HEK293T (cell line): Measurements from ENCODE around the gene PLXND1.
"Not testable (repeated sequence)": the region's sequence is repeated elsewhere in the genome, so short reads cannot be mapped to it uniquely, and the experiment has no call there.

Experiments used
- CTCF ChIA-PET: fragments of 350-600 bp; formaldehyde crosslinking; extraction: SDS; loops from one replicate; lab custom pipeline; 2021; ENCODE audit warnings: antibody characterized with exemption, inconsistent platforms; lab: Yijun Ruan, JAX
- POLR2A ChIA-PET: fragments of 350-600 bp; formaldehyde crosslinking; extraction: SDS; loops from one replicate; lab custom pipeline; 2020; ENCODE audit warnings: antibody characterized with exemption, inconsistent platforms; lab: Yijun Ruan, JAX
- DNase-seq: peaks from one replicate; pipeline ENCODE4 v3.0.0; 2012; ENCODE audit warnings: mixed read lengths; ENCODE audit errors: extremely low spot score
- ARNT ChIP-seq: fragments of 450-650 bp; IDR thresholded peaks from 2 replicates; pipeline ENCODE4 v1.6.1; 2017; ENCODE audit warnings: mild to moderate bottlenecking
- BHLHE40 ChIP-seq: fragments of 450-650 bp; IDR thresholded peaks from 2 replicates; pipeline ENCODE4 v1.6.1; 2016; ENCODE audit warnings: mild to moderate bottlenecking, moderate library complexity, borderline replicate concordance
- CTBP1 ChIP-seq: fragments of 450-650 bp; IDR thresholded peaks from 2 replicates; pipeline ENCODE4 v1.6.1; 2016; ENCODE audit warnings: borderline replicate concordance
- ELF4 ChIP-seq: fragments of 450-650 bp; IDR thresholded peaks from 2 replicates; pipeline ENCODE4 v1.6.1; 2017; ENCODE audit warnings: antibody characterized with exemption
- FOXA1 ChIP-seq: fragments of 450-650 bp; IDR thresholded peaks from 2 replicates; pipeline ENCODE4 v1.6.1; 2016; ENCODE audit warnings: mild to moderate bottlenecking
- FOXK2 ChIP-seq: fragments of 450-650 bp; IDR thresholded peaks from 2 replicates; pipeline ENCODE4 v1.6.1; 2016; ENCODE audit warnings: mild to moderate bottlenecking
- FOXM1 ChIP-seq: fragments of 450-650 bp; IDR thresholded peaks from 2 replicates; pipeline ENCODE4 v1.6.1; 2017; ENCODE audit warnings: mild to moderate bottlenecking, borderline replicate concordance
- HDGF ChIP-seq: fragments of 450-650 bp; IDR thresholded peaks from 2 replicates; pipeline ENCODE4 v1.6.1; 2017; ENCODE audit warnings: antibody characterized with exemption, borderline replicate concordance
- L3MBTL2 ChIP-seq: fragments of 450-650 bp; conservative IDR thresholded peaks from 2 replicates; pipeline ENCODE4 v1.6.1; 2016; ENCODE audit warnings: mild to moderate bottlenecking
- LEF1 ChIP-seq: fragments of 450-650 bp; IDR thresholded peaks from 2 replicates; pipeline ENCODE4 v1.6.1; 2017; ENCODE audit warnings: mild to moderate bottlenecking, borderline replicate concordance
- NFRKB ChIP-seq: fragments of 450-650 bp; IDR thresholded peaks from 2 replicates; pipeline ENCODE4 v1.6.1; 2016; ENCODE audit warnings: mild to moderate bottlenecking, moderate library complexity
- PKNOX1 ChIP-seq: fragments of 450-650 bp; IDR thresholded peaks from 2 replicates; pipeline ENCODE4 v1.6.1; 2016
- SP1 ChIP-seq: fragments of 450-650 bp; IDR thresholded peaks from 2 replicates; pipeline ENCODE4 v1.6.1; 2017
- SUZ12 ChIP-seq: fragments of 450-650 bp; IDR thresholded peaks from 2 replicates; pipeline ENCODE4 v1.6.1; 2016; ENCODE audit warnings: mild to moderate bottlenecking
- TARDBP ChIP-seq: fragments of 450-650 bp; IDR thresholded peaks from 2 replicates; pipeline ENCODE4 v1.6.1; 2016
- ZNF384 ChIP-seq: fragments of 450-650 bp; IDR thresholded peaks from 2 replicates; pipeline ENCODE4 v1.6.1; 2016

The PLXND1 gene

GRCh38 chr3:129648391-129648790, 41.9 kb upstream of the PLXND1 start:
- CTCF ChIA-PET = no interaction called here
- TF ChIP-seq LEF1 (no peak), L3MBTL2 (no peak), FOXM1 (no peak), NFRKB (no peak), FOXA1 (no peak), SP1 (no peak)
- POLR2A ChIA-PET = interaction anchor here (0.7 kb wide), 1 partner anchor 156 kb away, joined by 3 read pairs; no protein-coding TSS in a partner anchor
- no peak for DNase-seq

DNA sequence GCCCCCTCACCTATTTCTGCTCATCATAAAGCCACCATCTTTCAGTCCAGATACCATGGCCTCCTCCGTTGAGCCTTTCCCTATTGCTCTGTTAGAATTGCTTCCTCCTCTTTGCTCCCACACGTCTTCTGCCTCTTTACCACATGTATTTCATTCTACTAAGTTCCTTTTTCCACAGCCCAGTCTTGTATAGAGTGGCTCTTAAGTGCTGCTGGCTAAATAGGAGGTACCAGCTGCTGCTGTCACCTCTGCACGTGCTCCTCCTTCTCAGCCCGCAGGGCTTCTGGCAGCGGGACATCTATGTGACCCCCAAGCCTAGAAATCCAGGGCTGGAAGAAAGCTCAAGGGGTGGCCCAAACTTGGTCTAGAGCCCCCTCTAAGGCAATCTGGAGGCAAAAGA, 38.8 kb upstream of the PLXND1 start:
- ChIA-PET CTCF (no interaction called here), POLR2A (no interaction called here)
- no peak for DNase-seq
- TF ChIP-seq HDGF (no peak), SP1 (no peak), FOXM1 (no peak), FOXA1 (no peak), ARNT (no peak), NFRKB (no peak), L3MBTL2 (no peak), PKNOX1 (no peak), ELF4 (no peak), LEF1 (no peak), ZNF384 (no peak), BHLHE40 (no peak), SUZ12 (no peak), FOXK2 (no peak), CTBP1 (no peak), TARDBP (no peak)

DNA sequence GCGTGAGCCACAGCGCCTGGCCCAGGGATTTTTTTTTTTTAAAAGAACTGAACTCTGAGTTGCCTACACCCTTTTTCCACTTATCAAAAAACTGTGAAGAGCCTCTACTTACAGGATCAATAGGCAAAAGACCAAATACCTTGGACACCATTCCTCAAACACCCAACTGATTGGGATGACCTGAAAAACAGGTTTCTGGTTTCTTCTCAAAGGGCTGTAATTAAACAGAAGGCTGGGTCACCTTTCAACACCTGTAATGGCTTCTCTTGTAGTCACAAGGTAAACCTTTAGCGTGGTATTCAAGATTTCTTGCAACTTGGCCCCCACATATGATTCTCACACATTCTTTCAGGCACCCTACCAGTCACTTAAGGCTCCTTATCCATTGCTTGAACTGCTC, 38.4 kb upstream of the PLXND1 start:
- DNase-seq = no peak
- no peak for TF ChIP-seq SUZ12
- TF ChIP-seq ZNF384 = no peak
- TF ChIP-seq L3MBTL2 = no peak
- TF ChIP-seq FOXM1 = no peak
- no peak for TF ChIP-seq SP1
- no peak for TF ChIP-seq TARDBP
- TF ChIP-seq ARNT = no peak
- no peak for TF ChIP-seq FOXK2
- TF ChIP-seq NFRKB = no peak
- TF ChIP-seq LEF1 = no peak
- no peak for TF ChIP-seq PKNOX1
- no peak for TF ChIP-seq ELF4
- no peak for TF ChIP-seq FOXA1
- TF ChIP-seq CTBP1 = no peak
- TF ChIP-seq BHLHE40 = no peak
- no peak for TF ChIP-seq HDGF
- CTCF ChIA-PET = no interaction called here
- POLR2A ChIA-PET = no interaction called here

DNA sequence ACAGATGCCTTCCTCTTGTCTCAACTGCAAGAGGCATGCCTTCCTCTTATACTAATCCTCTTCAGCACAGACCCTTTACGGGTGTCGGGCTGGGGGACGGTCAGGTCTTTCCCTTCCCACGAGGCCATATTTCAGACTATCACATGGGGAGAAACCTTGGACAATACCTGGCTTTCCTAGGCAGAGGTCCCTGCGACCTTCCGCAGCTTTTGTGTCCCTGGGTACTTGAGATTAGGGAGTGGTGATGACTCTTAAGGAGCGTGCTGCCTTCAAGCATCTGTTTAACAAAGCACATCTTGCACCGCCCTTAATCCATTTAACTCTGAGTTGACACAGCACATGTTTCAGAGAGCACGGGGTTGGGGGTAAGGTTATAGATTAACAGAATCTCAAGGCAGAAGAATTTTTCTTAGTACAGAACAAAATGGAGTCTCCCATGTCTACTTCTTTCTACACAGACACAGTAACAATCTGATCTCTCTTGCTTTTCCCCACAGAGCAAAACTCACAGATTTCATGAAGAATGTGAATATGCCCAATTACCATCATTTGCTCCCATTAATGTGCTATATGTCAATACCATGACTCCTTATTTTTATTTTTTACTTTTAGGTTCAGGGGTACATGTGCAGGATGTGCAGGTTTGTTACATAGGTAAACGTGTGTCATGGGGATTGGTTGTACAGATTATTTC, 35.2 kb upstream of the PLXND1 start:
- POLR2A ChIA-PET, CTCF ChIA-PET, DNase-seq: not testable (repeated sequence)

DNA sequence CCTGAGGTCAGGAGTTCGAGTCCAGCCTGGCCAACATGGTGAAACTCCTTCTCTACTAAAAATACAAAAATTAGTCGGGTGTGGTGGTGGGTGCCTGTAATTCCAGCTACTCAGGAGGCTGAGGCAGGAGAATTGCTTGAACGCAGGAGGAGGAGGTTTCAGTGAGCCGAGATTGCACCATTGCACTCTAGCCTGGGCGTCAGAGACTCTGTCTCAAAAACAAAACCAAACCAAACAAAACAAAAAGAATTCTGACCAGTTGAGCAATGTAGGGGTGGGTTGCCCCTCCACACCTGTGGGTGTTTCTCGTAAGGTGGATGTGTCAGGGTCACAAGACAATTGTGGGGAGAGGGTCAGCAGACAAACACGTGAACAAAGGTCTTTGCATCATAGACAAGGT, 34.5 kb upstream of the PLXND1 start:
- DNase-seq, POLR2A ChIA-PET: not testable (repeated sequence)
- CTCF ChIA-PET = interaction anchor here (0.8 kb wide), 1 partner anchor 16 kb away, joined by 4 read pairs; no protein-coding TSS in a partner anchor

DNA sequence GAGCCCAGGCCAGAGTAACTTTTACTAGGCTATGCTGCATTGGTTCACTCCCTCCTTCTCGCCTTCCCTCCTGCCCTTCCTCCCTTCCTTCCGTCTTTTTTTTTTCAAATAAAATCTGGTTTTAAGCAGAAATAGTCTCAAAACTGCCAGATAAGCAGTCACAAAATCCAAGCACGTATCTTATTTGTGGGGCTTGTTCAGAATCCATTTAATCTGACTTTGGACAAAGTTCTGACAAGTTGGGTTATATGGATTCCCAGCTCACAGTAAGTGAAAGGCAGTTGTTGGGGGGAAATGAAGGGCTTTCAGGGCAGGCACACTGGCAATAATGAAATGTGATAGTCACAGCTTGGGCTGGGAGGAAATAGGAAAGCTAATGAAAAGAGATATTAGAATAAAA, 32.0 kb upstream of the PLXND1 start:
- no peak for TF ChIP-seq BHLHE40
- TF ChIP-seq FOXK2 = no peak
- TF ChIP-seq SP1 = no peak
- TF ChIP-seq ARNT = no peak
- no peak for TF ChIP-seq ELF4
- no peak for TF ChIP-seq CTBP1
- no peak for TF ChIP-seq FOXA1
- no peak for TF ChIP-seq FOXM1
- no peak for TF ChIP-seq LEF1
- no peak for TF ChIP-seq NFRKB
- TF ChIP-seq PKNOX1 = no peak
- no peak for TF ChIP-seq L3MBTL2
- TF ChIP-seq TARDBP = no peak
- TF ChIP-seq ZNF384 = no peak
- no peak for TF ChIP-seq HDGF
- no peak for TF ChIP-seq SUZ12
- ChIA-PET CTCF (no interaction called here), POLR2A (no interaction called here)

DNA sequence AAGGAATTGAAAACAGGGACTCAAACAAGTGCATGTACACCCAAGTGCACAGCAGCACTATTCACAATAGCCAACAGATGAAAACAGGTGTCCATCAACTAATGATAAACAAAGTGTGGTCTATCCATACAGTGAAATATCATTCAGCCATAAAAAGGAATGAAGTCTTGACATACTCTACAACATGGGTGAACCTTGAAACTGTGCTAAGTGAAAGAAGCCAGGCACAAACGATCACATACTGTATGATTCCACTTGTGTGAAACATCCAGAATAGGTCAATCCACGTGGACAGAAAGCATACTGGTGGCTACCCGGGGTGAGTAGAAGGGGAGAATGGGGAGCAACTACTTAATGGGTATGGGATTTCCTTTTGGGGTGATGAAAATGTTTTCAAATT, 29.6 kb upstream of the PLXND1 start:
- TF ChIP-seq FOXA1 = no peak
- TF ChIP-seq PKNOX1 = no peak
- no peak for TF ChIP-seq SP1
- no peak for TF ChIP-seq NFRKB
- TF ChIP-seq HDGF = no peak
- POLR2A ChIA-PET = no interaction called here
- DNase-seq = no peak
- CTCF ChIA-PET = no interaction called here

More for the DNA sequence above, 32.0 kb upstream of the PLXND1 start:
- no peak for DNase-seq
